HEK293T (cell line): ENCODE measurements around the gene KIF13A.

Experiments
- ELF4 ChIP-seq: fragments of 450-650 bp; IDR thresholded peaks from 2 replicates; pipeline ENCODE4 v1.6.1; 2017; ENCODE audit warnings: antibody characterized with exemption
- FOXA1 ChIP-seq: fragments of 450-650 bp; IDR thresholded peaks from 2 replicates; pipeline ENCODE4 v1.6.1; 2016; ENCODE audit warnings: mild to moderate bottlenecking
- FOXK2 ChIP-seq: fragments of 450-650 bp; IDR thresholded peaks from 2 replicates; pipeline ENCODE4 v1.6.1; 2016; ENCODE audit warnings: mild to moderate bottlenecking
- TARDBP ChIP-seq: fragments of 450-650 bp; IDR thresholded peaks from 2 replicates; pipeline ENCODE4 v1.6.1; 2016

DNA sequence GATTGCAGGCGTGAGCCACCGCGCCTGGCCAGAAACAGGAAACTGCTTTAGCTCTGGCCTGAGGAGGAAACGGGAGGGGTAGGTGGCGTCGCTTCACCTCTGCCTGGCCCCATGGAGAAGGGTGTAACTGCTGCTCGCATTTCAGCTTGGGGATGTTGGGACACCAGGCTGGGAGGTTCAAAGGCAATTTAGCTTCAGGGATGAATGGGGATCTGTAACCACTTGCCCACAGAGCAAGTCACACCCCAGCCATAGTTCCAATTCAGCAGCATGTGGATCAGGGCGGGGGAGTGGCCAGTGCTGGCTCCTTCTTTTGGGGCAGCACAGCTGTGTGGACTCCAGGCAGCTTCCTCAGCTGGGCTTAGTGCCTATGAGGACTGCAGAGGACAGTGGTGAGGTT, 245.9 kb downstream of the KIF13A start:
- no peak for TF ChIP-seq ELF4
- TF ChIP-seq TARDBP = no peak
- no peak for TF ChIP-seq FOXK2
- no peak for TF ChIP-seq FOXA1
